ENCODE results near the gene TERC. TPM values are rescaled to one million over a fixed set of nuclear protein-coding genes. Genes with fewer than 3 reads are reported as not detected.

Gene TERC
- total and polyA plus RNA-seq, 7 donors = 0.44 to 220 (median 111) TPM; not detected in 2

DNA sequence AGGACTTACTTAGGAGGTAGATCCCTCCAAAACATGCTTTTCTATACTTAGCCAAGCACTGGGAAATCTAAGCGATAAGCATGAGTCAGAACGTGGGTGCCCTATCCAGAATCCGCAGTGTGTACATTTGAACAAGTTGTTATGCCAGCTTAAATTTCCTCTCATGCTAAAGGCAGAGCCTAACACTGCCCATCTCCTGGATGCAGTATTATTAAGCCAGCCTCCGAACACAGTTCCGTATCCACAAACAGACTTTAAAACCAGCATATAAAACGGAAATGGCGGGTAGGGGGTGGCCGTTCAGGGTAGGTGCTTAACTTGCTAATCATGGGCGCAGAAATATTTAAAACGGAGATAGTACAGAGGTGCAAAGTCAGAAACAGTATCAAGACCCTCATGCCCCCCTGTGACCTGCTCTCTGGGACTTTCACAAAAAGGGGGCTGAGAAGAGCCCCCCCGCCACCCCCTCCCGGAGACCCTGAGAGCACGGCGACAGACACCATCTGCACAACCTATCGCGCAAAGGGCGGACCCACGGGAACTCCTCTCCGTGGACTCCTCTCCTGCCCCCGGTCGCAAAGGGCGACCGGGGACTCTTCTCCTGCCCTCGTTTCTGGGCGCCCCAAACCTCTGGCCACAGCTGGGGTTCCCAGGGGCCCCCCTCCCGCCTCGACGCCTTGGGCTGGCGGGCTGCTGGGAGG, 46.9 kb upstream of the TERC start:
- TF ChIP-seq POLR2A (IDR thresholded peaks at IDR 0.05) (no peak), EP300 (IDR thresholded peaks at IDR 0.05) (no peak)
- 4 to 6% methylated on average over 29 of the region's 29 CpGs for WGBS, 2 donors
- peak overlapping the region; percentile 54 to 72 (median 58) for H3K4me3 ChIP-seq
- peaks cover 0 to 24% (median 16%) of the 10 kb centered on the region in 4 donors for H3K4me1 ChIP-seq
- H3K27me3 ChIP-seq = no peaks in the 10 kb centered on the region
- H3K36me3 ChIP-seq = no peaks in the 10 kb centered on the region
- H3K27ac ChIP-seq = peak overlapping the region; percentile 73 to 82 (median 76)
- DNase-seq = peak; percentile 64
- intact Hi-C loops (cut with DNase I) = loop anchor here (5.0 kb wide), 1 partner anchor 39 kb away; the partner anchor contains the start of gene MYNN
- H3K9me3 ChIP-seq = peaks cover 0 to 3% (median 0%) of the 10 kb centered on the region in 4 donors

DNA sequence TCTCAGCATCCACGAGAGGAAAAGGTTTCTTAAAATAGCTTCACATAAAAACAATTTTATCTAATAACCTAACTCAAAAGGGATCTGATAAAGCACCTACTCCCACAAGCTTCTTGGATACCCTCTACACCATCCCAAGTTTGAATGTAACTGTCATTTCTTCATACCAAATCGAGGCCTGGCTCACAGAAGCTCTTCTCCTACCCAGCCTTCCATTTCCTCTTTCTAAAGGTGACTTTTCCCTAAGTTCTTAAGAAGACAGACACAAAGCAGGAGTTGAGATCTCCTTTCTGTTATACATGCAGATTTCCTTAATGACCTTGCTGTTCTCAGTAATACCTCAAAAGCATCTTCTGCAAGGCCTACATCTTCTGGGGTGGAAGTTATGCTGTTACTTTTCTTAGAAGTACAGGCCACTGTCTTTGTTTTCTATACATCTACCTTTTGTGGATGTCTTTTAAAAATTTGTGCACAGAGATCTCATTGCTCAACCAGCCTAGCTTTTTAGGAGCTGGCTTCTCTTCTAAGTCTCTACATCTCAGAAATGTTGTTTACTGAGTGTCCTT, 44.5 kb upstream of the TERC start:
- no peak for TF ChIP-seq POLR2A (IDR thresholded peaks at IDR 0.05)
- no peak for TF ChIP-seq EP300 (IDR thresholded peaks at IDR 0.05)
- TF ChIP-seq, protein P1, sequence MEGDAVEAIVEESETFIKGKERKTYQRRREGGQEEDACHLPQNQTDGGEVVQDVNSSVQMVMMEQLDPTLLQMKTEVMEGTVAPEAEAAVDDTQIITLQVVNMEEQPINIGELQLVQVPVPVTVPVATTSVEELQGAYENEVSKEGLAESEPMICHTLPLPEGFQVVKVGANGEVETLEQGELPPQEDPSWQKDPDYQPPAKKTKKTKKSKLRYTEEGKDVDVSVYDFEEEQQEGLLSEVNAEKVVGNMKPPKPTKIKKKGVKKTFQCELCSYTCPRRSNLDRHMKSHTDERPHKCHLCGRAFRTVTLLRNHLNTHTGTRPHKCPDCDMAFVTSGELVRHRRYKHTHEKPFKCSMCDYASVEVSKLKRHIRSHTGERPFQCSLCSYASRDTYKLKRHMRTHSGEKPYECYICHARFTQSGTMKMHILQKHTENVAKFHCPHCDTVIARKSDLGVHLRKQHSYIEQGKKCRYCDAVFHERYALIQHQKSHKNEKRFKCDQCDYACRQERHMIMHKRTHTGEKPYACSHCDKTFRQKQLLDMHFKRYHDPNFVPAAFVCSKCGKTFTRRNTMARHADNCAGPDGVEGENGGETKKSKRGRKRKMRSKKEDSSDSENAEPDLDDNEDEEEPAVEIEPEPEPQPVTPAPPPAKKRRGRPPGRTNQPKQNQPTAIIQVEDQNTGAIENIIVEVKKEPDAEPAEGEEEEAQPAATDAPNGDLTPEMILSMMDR (IDR thresholded peaks at IDR 0.05) = no peak
- no peak for TF ChIP-seq POLR2AphosphoS5 (IDR thresholded peaks at IDR 0.05)
- Histone ChIP-seq H3K9me3 (no peaks in the 10 kb centered on the region), H3K36me3 (no peaks in the 10 kb centered on the region), H3K4me3 (no peak overlapping the region), H3K4me1 (peaks cover 0 to 24% (median 16%) of the 10 kb centered on the region in 4 donors), H3K27ac (no peak overlapping the region), H3K27me3 (no peaks in the 10 kb centered on the region)
- no peak for DNase-seq
- 57 to 65% methylated on average over 2 of the region's 2 CpGs for WGBS, 2 donors
- intact Hi-C loops (cut with DNase I) = no loop called here

DNA sequence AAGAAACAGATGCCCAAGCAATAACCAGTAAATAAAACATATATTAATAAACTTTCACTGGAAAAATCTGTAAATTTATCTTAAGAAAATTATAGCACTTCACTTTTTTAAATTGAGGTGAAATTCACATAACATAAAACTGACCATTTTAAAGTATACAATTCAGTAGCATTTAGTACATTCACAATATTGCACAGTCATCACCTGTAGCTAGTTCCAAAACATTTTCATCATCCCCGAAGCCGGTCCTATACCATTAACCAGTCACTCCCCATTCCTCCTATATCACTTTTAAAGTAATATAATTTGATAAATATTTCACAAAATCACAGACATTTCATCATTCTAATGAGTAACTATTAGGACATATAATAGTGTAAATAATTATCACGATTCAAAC, 39.8 kb upstream of the TERC start:
- Histone ChIP-seq H3K27me3 (no peaks in the 10 kb centered on the region), H3K36me3 (peaks cover 0 to 22% (median 0%) of the 10 kb centered on the region in 4 donors), H3K27ac (no peak overlapping the region), H3K9me3 (no peaks in the 10 kb centered on the region), H3K4me3 (no peak overlapping the region), H3K4me1 (no peaks in the 10 kb centered on the region)
- 94% methylated on average over 3 of the region's 3 CpGs for WGBS, 2 donors
- no peak for DNase-seq
- no peak for TF ChIP-seq EP300 (IDR thresholded peaks at IDR 0.05)
- no peak for TF ChIP-seq POLR2AphosphoS5 (IDR thresholded peaks at IDR 0.05)
- TF ChIP-seq, protein P1 (IDR thresholded peaks at IDR 0.05) = no peak
- TF ChIP-seq POLR2A (IDR thresholded peaks at IDR 0.05) = no peak
- intact Hi-C loops (cut with DNase I) = no loop called here

DNA sequence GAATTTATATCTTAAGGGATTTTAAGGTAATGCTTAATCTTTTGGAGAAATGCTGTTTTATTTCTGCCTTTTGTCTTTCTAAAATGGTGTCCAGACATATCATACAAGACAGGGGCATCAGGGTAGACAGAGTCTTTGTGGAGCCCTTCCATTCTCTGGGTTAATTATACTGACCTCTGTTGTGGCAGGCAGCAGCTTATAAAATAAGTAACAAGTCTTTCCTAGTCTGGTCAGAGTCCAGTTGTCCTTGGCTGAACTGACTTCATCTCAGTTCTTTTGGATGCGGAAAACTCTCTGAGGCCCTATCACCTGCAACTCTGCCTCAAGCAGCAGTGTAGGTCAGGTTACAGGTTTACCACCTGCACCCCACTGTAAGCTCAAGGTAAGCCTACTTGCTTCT, 27.5 kb upstream of the TERC start:
- DNase-seq = no peak
- Histone ChIP-seq H3K9me3 (no peaks in the 10 kb centered on the region), H3K4me3 (no peak overlapping the region), H3K27me3 (no peaks in the 10 kb centered on the region), H3K4me1 (no peaks in the 10 kb centered on the region), H3K27ac (no peak overlapping the region), H3K36me3 (peaks cover 0 to 40% (median 9%) of the 10 kb centered on the region in 4 donors)
- 96 to 100% methylated on average over 1 of the region's 1 CpG for WGBS, 2 donors
- intact Hi-C loops (cut with DNase I) = loop anchor here (5.0 to 10.0 kb wide), 2 partner anchors 185 to 302 kb away; no protein-coding TSS in a partner anchor
- TF ChIP-seq EP300 (IDR thresholded peaks at IDR 0.05) = no peak
- TF ChIP-seq POLR2A (IDR thresholded peaks at IDR 0.05) = no peak
- TF ChIP-seq POLR2AphosphoS5 (IDR thresholded peaks at IDR 0.05) = no peak
- TF ChIP-seq, protein P1 (IDR thresholded peaks at IDR 0.05) = no peak

DNA sequence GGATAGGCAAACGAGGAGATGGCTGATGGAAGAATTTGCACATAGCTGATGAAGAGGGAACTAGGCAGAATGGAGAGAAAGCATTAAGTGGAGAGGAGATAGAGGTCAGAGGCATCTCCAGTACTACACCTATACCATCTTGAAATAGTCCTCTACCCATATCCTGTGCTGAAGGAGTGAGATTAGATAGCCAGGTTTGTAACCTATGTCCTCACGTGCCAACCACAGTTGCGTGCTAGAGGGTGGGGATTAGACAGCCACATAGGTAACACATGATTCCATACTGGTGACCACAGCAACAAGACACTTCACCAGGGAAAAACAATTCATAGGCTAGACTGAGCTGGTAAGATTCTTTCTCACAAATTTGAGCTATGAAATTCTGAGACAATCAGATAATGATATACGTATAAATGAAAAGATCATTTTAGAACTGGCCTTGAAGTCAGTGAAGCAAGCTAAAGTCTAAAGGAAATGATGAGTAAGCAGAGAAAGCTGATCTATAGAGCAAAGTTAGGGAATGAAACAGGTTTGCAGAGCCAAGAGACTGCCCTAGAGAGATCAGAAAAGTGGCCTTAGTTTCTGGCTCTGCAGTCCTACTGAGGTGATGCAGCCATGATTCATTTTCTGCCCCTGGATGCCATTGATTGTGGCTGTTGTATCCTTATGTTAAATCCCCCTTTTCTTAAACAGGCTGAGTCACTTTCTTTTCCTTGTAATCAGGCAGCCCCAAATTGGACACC, 26.0 kb upstream of the TERC start:
- no peak for DNase-seq
- Histone ChIP-seq H3K9me3 (no peaks in the 10 kb centered on the region), H3K27ac (no peak overlapping the region), H3K4me3 (no peak overlapping the region), H3K27me3 (no peaks in the 10 kb centered on the region), H3K4me1 (no peaks in the 10 kb centered on the region), H3K36me3 (peaks cover 8 to 55% (median 16%) of the 10 kb centered on the region in 4 donors)
- TF ChIP-seq, protein P1 (IDR thresholded peaks at IDR 0.05) = no peak
- TF ChIP-seq POLR2AphosphoS5 (IDR thresholded peaks at IDR 0.05) (no peak), EP300 (IDR thresholded peaks at IDR 0.05) (no peak), POLR2A (IDR thresholded peaks at IDR 0.05) (no peak)
- intact Hi-C loops (cut with DNase I) = loop anchor here (5.0 to 10.0 kb wide), 2 partner anchors 186 to 304 kb away; no protein-coding TSS in a partner anchor
- 91 to 94% methylated on average over 4 of the region's 4 CpGs for WGBS, 2 donors
